Ovary (tissue), 3 donors: ENCODE data around the gene ISG20.

ENCODE experiments used
- POLR2A ChIP-seq: fragments of 450-650 bp; IDR thresholded peaks from one replicate; pipeline ENCODE4 v1.6.1; 2017; ENCODE audit warnings: antibody characterized with exemption, mild to moderate bottlenecking, moderate library complexity
- TF ChIP-seq, protein P1 (sequence below), 3 donors: fragments of 450-650 bp in 2 of 3; fragments of 200-600 bp in 1 of 3; IDR thresholded peaks; one replicate each; pipeline versions ENCODE4 v1.5.1 to v1.8.0; 2016 to 2022; ENCODE audit warnings: antibody characterized with exemption in 3 of 3, mild to moderate bottlenecking in 1 of 3
- donor health status: DM: no; HTN: no; CAD: no.

DNA sequence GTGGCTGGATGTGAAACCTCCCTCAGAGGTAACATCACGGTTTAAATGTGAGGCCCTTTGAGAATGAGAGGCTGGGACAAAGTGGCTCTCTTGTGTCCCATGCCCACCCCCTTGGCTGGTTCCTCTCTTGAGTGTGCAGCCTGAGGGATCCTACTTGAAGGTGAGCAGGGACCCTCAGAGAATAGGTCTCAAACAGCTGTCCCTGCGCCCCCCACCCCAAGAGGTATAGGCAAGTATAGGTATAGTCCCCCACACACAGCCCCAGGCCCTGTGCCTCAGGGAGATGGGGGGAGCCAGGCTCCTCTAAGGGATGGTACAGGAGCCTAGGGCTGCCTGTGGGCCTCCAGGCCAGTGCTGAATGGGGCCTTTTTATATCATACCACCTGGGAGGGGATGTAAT, 61.9 kb downstream of the ISG20 start:
- no peak for TF ChIP-seq POLR2A
- TF ChIP-seq, protein P1, sequence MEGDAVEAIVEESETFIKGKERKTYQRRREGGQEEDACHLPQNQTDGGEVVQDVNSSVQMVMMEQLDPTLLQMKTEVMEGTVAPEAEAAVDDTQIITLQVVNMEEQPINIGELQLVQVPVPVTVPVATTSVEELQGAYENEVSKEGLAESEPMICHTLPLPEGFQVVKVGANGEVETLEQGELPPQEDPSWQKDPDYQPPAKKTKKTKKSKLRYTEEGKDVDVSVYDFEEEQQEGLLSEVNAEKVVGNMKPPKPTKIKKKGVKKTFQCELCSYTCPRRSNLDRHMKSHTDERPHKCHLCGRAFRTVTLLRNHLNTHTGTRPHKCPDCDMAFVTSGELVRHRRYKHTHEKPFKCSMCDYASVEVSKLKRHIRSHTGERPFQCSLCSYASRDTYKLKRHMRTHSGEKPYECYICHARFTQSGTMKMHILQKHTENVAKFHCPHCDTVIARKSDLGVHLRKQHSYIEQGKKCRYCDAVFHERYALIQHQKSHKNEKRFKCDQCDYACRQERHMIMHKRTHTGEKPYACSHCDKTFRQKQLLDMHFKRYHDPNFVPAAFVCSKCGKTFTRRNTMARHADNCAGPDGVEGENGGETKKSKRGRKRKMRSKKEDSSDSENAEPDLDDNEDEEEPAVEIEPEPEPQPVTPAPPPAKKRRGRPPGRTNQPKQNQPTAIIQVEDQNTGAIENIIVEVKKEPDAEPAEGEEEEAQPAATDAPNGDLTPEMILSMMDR (IDR thresholded peaks at IDR 0.05) = no peak
